AG10803 (cell line): ENCODE data around the gene STEAP1.
"Not testable (repeated sequence)": the region's sequence is repeated elsewhere in the genome, so short reads cannot be mapped to it uniquely, and the experiment has no call there.

Experiments used
- DNase-seq: peaks from one replicate; pipeline ENCODE4 v3.0.0; 2010; ENCODE audit warnings: low read depth
- H3K4me3 ChIP-seq: 2 replicates; pipeline ENCODE4 v1.5.1; 2011; ENCODE audit warnings: mild to moderate bottlenecking, low read length, control low read depth
- CTCF ChIP-seq: conservative IDR thresholded peaks from 2 replicates; pipeline ENCODE4 v1.5.1; 2011; ENCODE audit warnings: mild to moderate bottlenecking, low read length, control low read depth, inconsistent platforms

Gene STEAP1

GRCh38 chr7:90152642-90153253 is 1.5 kb upstream of the STEAP1 start:
- peak; percentile 60 for TF ChIP-seq CTCF
- DNase-seq, result peak; percentile 83
- not testable (repeated sequence) for H3K4me3 ChIP-seq

GRCh38 chr7:90155206-90155605 is 937 bp downstream of the STEAP1 start:
- DNase-seq, result peak; percentile 34
- TF ChIP-seq CTCF, result no peak
- peak overlapping the region; percentile 73 for H3K4me3 ChIP-seq

GRCh38 chr7:90157331-90157730 is 3.1 kb downstream of the STEAP1 start:
- H3K4me3 ChIP-seq, result not testable (repeated sequence)
- peak; percentile 86 for DNase-seq

GRCh38 chr7:90157761-90158350 is 3.6 kb downstream of the STEAP1 start:
- H3K4me3 ChIP-seq, result not testable (repeated sequence)
- DNase-seq, result peak; percentile 32

GRCh38 chr7:90163534-90163933 is 9.3 kb downstream of the STEAP1 start:
- DNase-seq, result no peak
- no peak overlapping the region for H3K4me3 ChIP-seq
- no peak for TF ChIP-seq CTCF

- TF ChIP-seq CTCF, result no peak
- no peak for DNase-seq
- H3K4me3 ChIP-seq, result no peak overlapping the region
These were observed 11.5 kb downstream of the STEAP1 start for GRCh38 chr7:90165724-90166123.

GRCh38 chr7:90166153-90166552 is 11.9 kb downstream of the STEAP1 start:
- H3K4me3 ChIP-seq, result no peak overlapping the region
- no peak for DNase-seq
- no peak for TF ChIP-seq CTCF

- TF ChIP-seq CTCF, result no peak
- no peak for DNase-seq
- no peak overlapping the region for H3K4me3 ChIP-seq
These were observed 13.1 kb downstream of the STEAP1 start for GRCh38 chr7:90167361-90167760.
